Activated B cell treated with CpG ODN at 0.5 μM for 24 hours (primary cell): Measurements from ENCODE around the gene MB21D2. TPM values are rescaled to one million over a fixed set of nuclear protein-coding genes. Genes with fewer than 3 reads are reported as not detected.

Experiments used
- ATAC-seq: fragments of 200-7000 bp; cut with Tn5 transposase; one replicate; pipeline ENCODE4 v1.10.0; 2021; ENCODE audit warnings: low read depth, mild to moderate bottlenecking, moderate library complexity
- CTCF ChIA-PET: fragments of 350-600 bp; sonication (Branson Sonifier 250); formaldehyde crosslinking; loops from one replicate; lab custom pipeline; 2021; ENCODE audit warnings: antibody characterized with exemption; lab: Charles Lee
- POLR2A ChIA-PET: fragments of 350-600 bp; sonication (Branson Sonifier 250); formaldehyde crosslinking; loops from one replicate; lab custom pipeline; 2021; ENCODE audit warnings: antibody characterized with exemption; lab: Charles Lee
- DNase-seq: peaks from one replicate; pipeline ENCODE4 v3.0.0; 2022
- H3K27ac Mint-ChIP-seq: one replicate; pipeline ENCODE4 v1.8.0; 2020; ENCODE audit warnings: mixed read lengths
- H3K27me3 Mint-ChIP-seq: one replicate; pipeline ENCODE4 v1.8.0; 2021; ENCODE audit warnings: mixed read lengths
- H3K36me3 Mint-ChIP-seq: one replicate; pipeline ENCODE4 v1.8.0; 2021; ENCODE audit warnings: low read depth, mixed read lengths
- H3K4me1 Mint-ChIP-seq: one replicate; pipeline ENCODE4 v1.8.0; 2021; ENCODE audit warnings: mixed read lengths
- H3K4me3 Mint-ChIP-seq: one replicate; pipeline ENCODE4 v1.8.0; 2020; ENCODE audit warnings: mild to moderate bottlenecking, mixed read lengths
- H3K9me3 Mint-ChIP-seq: one replicate; pipeline ENCODE4 v1.8.0; 2020; ENCODE audit warnings: mixed read lengths
- intact Hi-C: fragments of 100-400 bp; cut with micrococcal nuclease; formaldehyde crosslinking; loops from one replicate; pipeline ENCODE4 v1.15.1; 2024
- total RNA-seq: library from RNA; stranded (reverse); gene quantifications from 2 replicates; pipeline ENCODE4 v1.2.3, GENCODE V29; 2022
- TF ChIP-seq, protein P1 (sequence below): fragments of 200-600 bp; IDR thresholded peaks from one replicate; pipeline ENCODE4 v1.8.0; 2022; ENCODE audit warnings: antibody characterized with exemption, mild to moderate bottlenecking

Gene MB21D2
- total RNA-seq, 1 donor from 2014 or later, result 0.09 TPM

DNA sequence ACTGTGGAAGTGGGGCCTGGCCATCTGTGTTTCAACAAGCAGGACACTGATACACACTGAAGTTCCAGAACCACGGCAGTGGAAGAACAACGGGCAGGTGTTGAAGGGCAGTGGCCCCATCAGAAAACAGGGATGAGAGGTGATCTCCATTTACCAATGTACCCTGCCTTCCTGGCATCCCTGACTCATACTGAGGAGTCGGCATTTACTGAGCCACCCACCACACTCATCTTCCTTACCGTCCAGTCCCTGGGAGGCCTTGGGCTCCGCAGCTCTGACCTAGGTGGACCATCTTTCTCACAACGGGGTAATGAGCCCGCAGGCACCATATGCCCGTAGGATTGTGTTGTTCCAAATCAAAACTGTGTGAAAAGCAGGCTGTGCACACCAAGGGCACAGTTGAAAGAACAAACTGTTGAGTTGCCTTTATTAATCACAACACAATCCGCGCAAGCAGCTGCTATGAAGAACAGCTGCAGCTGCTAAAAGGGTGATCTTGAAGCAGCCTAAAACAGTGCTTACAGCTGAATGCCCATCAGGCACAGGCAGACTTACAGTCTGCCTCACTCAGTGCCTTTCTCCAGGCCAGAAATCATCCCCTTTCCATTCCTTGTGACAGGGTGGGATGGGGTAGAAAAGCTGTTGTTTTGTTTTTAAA is 12.9 kb downstream of the MB21D2 start:
- H3K27ac Mint-ChIP-seq, result no peak overlapping the region
- peaks cover 3% of the 10 kb centered on the region for H3K27me3 Mint-ChIP-seq
- no peak for DNase-seq
- peaks cover 4% of the 10 kb centered on the region for H3K9me3 Mint-ChIP-seq
- H3K4me1 Mint-ChIP-seq, result no peaks in the 10 kb centered on the region
- H3K36me3 Mint-ChIP-seq, result no peaks in the 10 kb centered on the region
- TF ChIP-seq, protein P1, sequence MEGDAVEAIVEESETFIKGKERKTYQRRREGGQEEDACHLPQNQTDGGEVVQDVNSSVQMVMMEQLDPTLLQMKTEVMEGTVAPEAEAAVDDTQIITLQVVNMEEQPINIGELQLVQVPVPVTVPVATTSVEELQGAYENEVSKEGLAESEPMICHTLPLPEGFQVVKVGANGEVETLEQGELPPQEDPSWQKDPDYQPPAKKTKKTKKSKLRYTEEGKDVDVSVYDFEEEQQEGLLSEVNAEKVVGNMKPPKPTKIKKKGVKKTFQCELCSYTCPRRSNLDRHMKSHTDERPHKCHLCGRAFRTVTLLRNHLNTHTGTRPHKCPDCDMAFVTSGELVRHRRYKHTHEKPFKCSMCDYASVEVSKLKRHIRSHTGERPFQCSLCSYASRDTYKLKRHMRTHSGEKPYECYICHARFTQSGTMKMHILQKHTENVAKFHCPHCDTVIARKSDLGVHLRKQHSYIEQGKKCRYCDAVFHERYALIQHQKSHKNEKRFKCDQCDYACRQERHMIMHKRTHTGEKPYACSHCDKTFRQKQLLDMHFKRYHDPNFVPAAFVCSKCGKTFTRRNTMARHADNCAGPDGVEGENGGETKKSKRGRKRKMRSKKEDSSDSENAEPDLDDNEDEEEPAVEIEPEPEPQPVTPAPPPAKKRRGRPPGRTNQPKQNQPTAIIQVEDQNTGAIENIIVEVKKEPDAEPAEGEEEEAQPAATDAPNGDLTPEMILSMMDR, result no peak
- intact Hi-C loops, result no loop called here
- CTCF ChIA-PET, result no interaction called here
- POLR2A ChIA-PET, result no interaction called here
- no peak for ATAC-seq
- H3K4me3 Mint-ChIP-seq, result no peak overlapping the region

DNA sequence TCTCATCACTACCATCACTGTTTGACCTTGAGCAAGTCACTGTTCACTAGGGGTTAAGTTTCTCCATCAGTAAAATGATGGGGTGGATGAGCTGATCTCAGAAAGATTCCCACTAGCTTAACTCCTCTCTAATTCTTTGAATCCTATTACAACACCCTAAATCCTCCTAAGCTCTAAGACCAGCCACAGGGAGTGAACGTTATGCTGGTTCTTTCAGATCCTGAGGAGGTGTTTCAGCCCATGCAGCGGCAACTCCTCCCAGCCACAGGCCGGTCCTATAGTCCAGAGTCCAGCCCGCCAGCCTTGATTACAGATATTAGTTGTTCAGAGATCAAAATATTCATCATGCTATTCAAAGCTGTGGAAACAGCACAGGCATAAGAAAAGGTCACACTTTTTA is 15.1 kb downstream of the MB21D2 start:
- no peak overlapping the region for H3K27ac Mint-ChIP-seq
- H3K4me1 Mint-ChIP-seq, result no peaks in the 10 kb centered on the region
- H3K27me3 Mint-ChIP-seq, result peaks cover 1% of the 10 kb centered on the region
- intact Hi-C loops, result no loop called here
- TF ChIP-seq, protein P1, result no peak
- H3K9me3 Mint-ChIP-seq, result peaks cover 4% of the 10 kb centered on the region
- DNase-seq, result no peak
- H3K36me3 Mint-ChIP-seq, result no peaks in the 10 kb centered on the region
- H3K4me3 Mint-ChIP-seq, result no peak overlapping the region
- POLR2A ChIA-PET, result no interaction called here
- CTCF ChIA-PET, result no interaction called here
- ATAC-seq, result no peak

DNA sequence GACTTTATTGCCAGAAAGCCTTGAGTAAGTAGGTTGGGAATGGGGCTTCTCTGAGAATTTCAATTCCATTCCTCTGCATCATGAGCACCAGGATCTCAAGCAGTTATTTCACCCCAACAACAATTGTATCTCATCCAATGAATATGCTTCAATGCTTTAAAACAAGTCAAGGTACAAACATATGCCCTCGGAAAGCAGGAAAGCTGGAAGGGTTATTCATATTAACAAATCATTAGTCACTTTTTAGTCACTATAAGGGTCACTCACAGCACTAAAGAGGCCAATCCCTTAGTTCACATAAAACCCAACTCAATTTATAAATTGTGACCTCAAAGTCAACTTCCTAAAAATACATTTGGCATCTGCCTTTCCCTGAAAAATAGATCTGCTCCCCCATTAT is 16.2 kb downstream of the MB21D2 start:
- CTCF ChIA-PET, result no interaction called here
- TF ChIP-seq, protein P1, result no peak
- no peak overlapping the region for H3K4me3 Mint-ChIP-seq
- H3K9me3 Mint-ChIP-seq, result peaks cover 4% of the 10 kb centered on the region
- POLR2A ChIA-PET, result no interaction called here
- H3K36me3 Mint-ChIP-seq, result no peaks in the 10 kb centered on the region
- DNase-seq (no peak), ATAC-seq (no peak)
- intact Hi-C loops, result no loop called here
- H3K4me1 Mint-ChIP-seq, result no peaks in the 10 kb centered on the region
- H3K27ac Mint-ChIP-seq, result no peak overlapping the region
- peaks cover 1% of the 10 kb centered on the region for H3K27me3 Mint-ChIP-seq

DNA sequence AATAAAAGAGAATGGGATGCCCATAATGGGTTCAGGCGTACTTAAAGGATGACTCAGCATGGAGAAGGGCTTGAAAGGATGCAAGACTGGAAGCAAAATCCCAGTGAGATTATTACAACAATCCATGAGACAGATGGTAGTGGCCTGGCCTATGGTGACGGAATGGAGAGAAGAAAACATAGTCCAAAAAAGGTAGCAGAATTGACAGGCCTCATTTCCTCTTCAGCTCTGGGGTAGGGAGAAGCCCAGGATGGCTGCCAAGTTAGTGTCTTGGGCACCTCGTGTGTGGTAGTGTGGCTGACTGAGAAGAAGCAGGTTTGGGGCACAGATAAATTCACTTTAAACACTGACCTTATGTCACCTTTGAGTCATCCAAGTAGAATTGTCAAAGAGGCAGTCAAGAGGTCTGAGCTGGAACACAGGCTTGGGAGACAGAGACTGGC is 18.1 kb downstream of the MB21D2 start:
- CTCF ChIA-PET, result no interaction called here

DNA sequence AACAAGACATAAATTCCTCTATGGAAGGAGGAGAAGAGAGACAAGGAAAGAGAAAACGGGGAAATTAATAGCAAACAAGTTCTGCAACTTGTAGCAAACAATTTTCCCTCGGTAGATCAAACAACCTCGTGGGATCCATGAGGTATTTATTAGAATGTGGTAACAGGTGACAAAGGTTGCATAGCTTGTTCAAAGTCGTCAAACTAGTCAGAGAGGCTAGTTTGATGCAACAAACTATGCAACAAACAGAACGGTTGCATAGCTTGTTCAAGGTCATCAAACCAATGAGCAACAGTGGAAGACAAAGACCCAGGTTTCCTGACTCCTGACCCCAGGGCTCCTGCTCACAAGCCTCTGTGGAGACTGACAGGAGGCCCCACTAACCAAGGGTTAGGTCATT is 20.7 kb downstream of the MB21D2 start:
- intact Hi-C loops, result no loop called here
- peaks cover 6% of the 10 kb centered on the region for H3K4me1 Mint-ChIP-seq

More for the DNA sequence above, 18.1 kb downstream of the MB21D2 start:
- ATAC-seq (no peak), DNase-seq (no peak)
- TF ChIP-seq, protein P1, result no peak
- Mint-ChIP-seq H3K27me3 (peaks cover 3% of the 10 kb centered on the region), H3K4me3 (no peak overlapping the region), H3K27ac (no peak overlapping the region), H3K4me1 (no peaks in the 10 kb centered on the region), H3K9me3 (peaks cover 4% of the 10 kb centered on the region), H3K36me3 (no peaks in the 10 kb centered on the region)
- POLR2A ChIA-PET, result no interaction called here
- intact Hi-C loops, result no loop called here

More for the DNA sequence above, 20.7 kb downstream of the MB21D2 start:
- Mint-ChIP-seq H3K36me3 (no peaks in the 10 kb centered on the region), H3K27me3 (peaks cover 6% of the 10 kb centered on the region), H3K27ac (no peak overlapping the region), H3K4me3 (no peak overlapping the region), H3K9me3 (no peaks in the 10 kb centered on the region)
- ATAC-seq (no peak), DNase-seq (no peak)
- ChIA-PET CTCF (no interaction called here), POLR2A (no interaction called here)
- TF ChIP-seq, protein P1, result no peak
